Pancreas (tissue), 10 donors: Measurements from ENCODE around the gene DYNC1I1. TPM values are rescaled to one million over a fixed set of nuclear protein-coding genes. Genes with fewer than 3 reads are reported as not detected.

ENCODE experiments used
- ATAC-seq, 4 donors: fragments of 200-7000 bp; cut with Tn5 transposase; one replicate each; pipeline versions ENCODE4 v1.8.0 to v1.9.1; 2020; ENCODE audit warnings: mild to moderate bottlenecking in 4 of 4, moderate library complexity in 4 of 4
- DNase-seq, 6 donors: peaks; one replicate each; pipeline ENCODE4 v3.0.0-alpha.2; 2020
- FAIRE-seq: peaks from 2 replicates; lab custom pipeline; 2012; peaks lifted over from hg19 to GRCh38; lab: Jason Lieb, UNC
- H3K27ac ChIP-seq, 4 donors: fragments of 200-600 bp; sonication (generic); 1 replicate in 3 of 4; 2 replicates in 1 of 4; pipeline versions ENCODE4 v1.5.0 to v1.8.0; 2020
- H3K27me3 ChIP-seq, 4 donors: fragments of 200-600 bp; one replicate each; pipeline ENCODE4 v1.8.0; 2021
- H3K36me3 ChIP-seq, 3 donors: fragments of 200-600 bp; sonication (generic) in 1 of 3; one replicate each; pipeline versions ENCODE4 v1.5.0 to v1.8.0; 2020 to 2021
- H3K4me1 ChIP-seq, 3 donors: fragments of 200-600 bp; one replicate each; pipeline ENCODE4 v1.8.0; 2021
- H3K4me3 ChIP-seq, 4 donors: fragments of 200-600 bp; sonication (generic) in 2 of 4; one replicate each; pipeline versions ENCODE4 v1.5.0 to v1.8.0; 2020 to 2021
- H3K9me3 ChIP-seq, 4 donors: fragments of 200-600 bp; one replicate each; pipeline ENCODE4 v1.8.0; 2021
- WGBS, 2 donors: extraction: QIAGEN DNeasy Blood & Tissue Kit; methylation state at CpG; one replicate each; pipeline ENCODE4 v1.1.7; 2013; 5-methylcytosine and 5-hydroxymethylcytosine counted together
- intact Hi-C, 3 donors: fragments of 100-400 bp; cut with DNase I; formaldehyde crosslinking; loops; one replicate each; pipeline versions ENCODE4 v1.11.1 to v1.14.2; 2022
- polyA plus RNA-seq, 2 donors: library from polyadenylated mRNA; stranded (reverse); fragments of 200-250 nt; gene quantifications; one replicate each; pipeline ENCODE4 v1.2.3, GENCODE V29; 2013
- total RNA-seq, 6 donors: library from RNA; stranded (reverse); fragmentation: NEBNext Ultra II Directional in 4 of 6; extraction: Animal tissue kit (Norgen Biotek cat#: 25700) in 4 of 6; gene quantifications; one replicate each; pipeline versions ENCODE4 v1.2.1 to v1.2.4, GENCODE V29; 2021 to 2023
- TF ChIP-seq, protein P1 (sequence below), 4 donors: fragments of 200-600 bp; sonication (generic) in 3 of 4; IDR thresholded peaks; one replicate each; pipeline versions ENCODE4 v1.5.0 to v1.8.0; 2021; ENCODE audit warnings: antibody characterized with exemption in 4 of 4
- donor health status: healthy with polysubstance abuse.
- donor health status: DM: no; HTN: no; CAD: no; lungs with moderate emphysema.
- donor health status: DM: no; HTN: no; CAD: no.
- donor health status: control.
- donor health status: control.
- donor health status: Bipolar disorder and iron deficiency.
- donor health status: DM: yes; HTN: yes; CAD: no.
- donor health status: DM: no; HTN: no; CAD: no.
- donor health status: DM: no; HTN: no; CAD: no.
- donor health status: DM: yes; HTN: yes; CAD: no.

The DYNC1I1 gene
- total and polyA plus RNA-seq, 8 donors, result 0.71 to 5.5 (median 1.3) TPM

DNA sequence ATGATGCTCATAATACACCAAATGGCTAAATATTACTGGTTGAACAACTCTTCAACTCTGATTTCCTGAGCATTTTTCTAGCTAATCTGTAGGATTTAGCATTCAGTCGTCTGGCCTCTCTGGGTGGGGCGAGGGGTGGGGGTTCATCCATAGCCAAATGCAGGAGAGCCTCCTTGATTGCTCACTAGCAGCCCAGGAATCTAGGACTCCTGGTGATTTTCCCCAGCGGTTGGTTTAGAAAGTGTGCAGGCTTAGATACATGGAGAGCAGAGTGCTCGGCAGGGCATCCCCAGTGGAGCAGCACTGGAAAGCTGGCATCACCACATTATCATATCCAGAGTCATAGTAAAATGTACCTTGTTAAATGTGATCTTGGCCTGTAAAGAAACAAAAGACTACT lies 136.1 kb downstream of the DYNC1I1 start:
- H3K27ac ChIP-seq, result no peak overlapping the region
- H3K4me1 ChIP-seq, result no peaks in the 10 kb centered on the region
- TF ChIP-seq, protein P1, sequence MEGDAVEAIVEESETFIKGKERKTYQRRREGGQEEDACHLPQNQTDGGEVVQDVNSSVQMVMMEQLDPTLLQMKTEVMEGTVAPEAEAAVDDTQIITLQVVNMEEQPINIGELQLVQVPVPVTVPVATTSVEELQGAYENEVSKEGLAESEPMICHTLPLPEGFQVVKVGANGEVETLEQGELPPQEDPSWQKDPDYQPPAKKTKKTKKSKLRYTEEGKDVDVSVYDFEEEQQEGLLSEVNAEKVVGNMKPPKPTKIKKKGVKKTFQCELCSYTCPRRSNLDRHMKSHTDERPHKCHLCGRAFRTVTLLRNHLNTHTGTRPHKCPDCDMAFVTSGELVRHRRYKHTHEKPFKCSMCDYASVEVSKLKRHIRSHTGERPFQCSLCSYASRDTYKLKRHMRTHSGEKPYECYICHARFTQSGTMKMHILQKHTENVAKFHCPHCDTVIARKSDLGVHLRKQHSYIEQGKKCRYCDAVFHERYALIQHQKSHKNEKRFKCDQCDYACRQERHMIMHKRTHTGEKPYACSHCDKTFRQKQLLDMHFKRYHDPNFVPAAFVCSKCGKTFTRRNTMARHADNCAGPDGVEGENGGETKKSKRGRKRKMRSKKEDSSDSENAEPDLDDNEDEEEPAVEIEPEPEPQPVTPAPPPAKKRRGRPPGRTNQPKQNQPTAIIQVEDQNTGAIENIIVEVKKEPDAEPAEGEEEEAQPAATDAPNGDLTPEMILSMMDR (IDR thresholded peaks at IDR 0.05), result no peak
- FAIRE-seq (no peak), ATAC-seq (no peak), DNase-seq (no peak)
- H3K36me3 ChIP-seq, result no peaks in the 10 kb centered on the region
- WGBS, 2 donors, result 46 to 47% methylated on average over 4 of the region's 4 CpGs
- peaks cover 0 to 4% (median 0%) of the 10 kb centered on the region in 4 donors for H3K27me3 ChIP-seq
- intact Hi-C loops, result no loop called here
- H3K4me3 ChIP-seq, result no peak overlapping the region
- H3K9me3 ChIP-seq, result no peaks in the 10 kb centered on the region

- FAIRE-seq (no peak), DNase-seq (no peak), ATAC-seq (no peak)
- no peak overlapping the region for H3K27ac ChIP-seq
- no peaks in the 10 kb centered on the region for H3K9me3 ChIP-seq
- intact Hi-C loops, result loop anchor here in 1 of 3 donors (10.0 kb wide), 1 partner anchor 1114 kb away; the partner anchor contains the start of gene DLX5
- H3K36me3 ChIP-seq, result no peaks in the 10 kb centered on the region
- TF ChIP-seq, protein P1 (IDR thresholded peaks at IDR 0.05), result no peak
- peaks cover 0 to 14% (median 0%) of the 10 kb centered on the region in 4 donors for H3K27me3 ChIP-seq
- no peak overlapping the region for H3K4me3 ChIP-seq
- H3K4me1 ChIP-seq, result no peaks in the 10 kb centered on the region
Measured at GRCh38 chr7:95910341-95910740, 138.0 kb downstream of the DYNC1I1 start.

DNA sequence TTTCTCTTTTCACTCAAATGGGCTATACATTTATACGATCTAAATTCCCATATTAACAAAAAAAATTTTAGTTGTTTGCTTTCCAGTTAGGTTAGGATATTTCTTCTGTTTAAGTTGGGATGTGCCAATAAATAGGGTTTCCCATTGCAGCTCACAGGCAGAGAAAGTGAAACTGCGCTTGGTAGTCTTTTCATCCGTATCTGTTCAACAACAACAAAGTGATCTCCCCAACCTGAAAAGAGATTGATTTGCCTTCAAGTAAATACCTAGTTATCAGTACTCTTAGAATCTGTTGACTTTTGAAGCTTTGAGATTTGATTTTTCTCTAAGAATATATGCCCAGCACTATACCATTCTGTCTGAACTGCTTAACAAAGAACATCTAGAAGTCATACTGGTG lies 143.4 kb downstream of the DYNC1I1 start:
- Histone ChIP-seq H3K4me1 (no peaks in the 10 kb centered on the region), H3K27ac (no peak overlapping the region), H3K27me3 (peaks cover 0 to 18% (median 0%) of the 10 kb centered on the region in 4 donors), H3K36me3 (no peaks in the 10 kb centered on the region), H3K4me3 (no peak overlapping the region), H3K9me3 (no peaks in the 10 kb centered on the region)
- FAIRE-seq (no peak), DNase-seq (no peak), ATAC-seq (no peak)
- WGBS, 2 donors, result 42 to 53% methylated on average over 3 of the region's 3 CpGs
- TF ChIP-seq, protein P1 (IDR thresholded peaks at IDR 0.05), result no peak
- intact Hi-C loops, result loop anchor here in 1 of 3 donors (10.0 kb wide), 1 partner anchor 1109 kb away; the partner anchor contains the start of gene DLX5

GRCh38 chr7:95916573-95917297 lies 144.4 kb downstream of the DYNC1I1 start:
- H3K27ac ChIP-seq, result no peak overlapping the region
- peaks cover 0 to 18% (median 0%) of the 10 kb centered on the region in 4 donors for H3K27me3 ChIP-seq
- intact Hi-C loops, result loop anchor here in 1 of 3 donors (10.0 kb wide), 1 partner anchor 1108 kb away; the partner anchor contains the start of gene DLX5
- H3K4me1 ChIP-seq, result no peaks in the 10 kb centered on the region
- DNase-seq, result peak; percentile 43 to 94 (median 82)
- H3K36me3 ChIP-seq, result no peaks in the 10 kb centered on the region
- 13 to 16% methylated on average over 19 of the region's 19 CpGs for WGBS, 2 donors
- no peak overlapping the region for H3K4me3 ChIP-seq
- TF ChIP-seq, protein P1 (IDR thresholded peaks at IDR 0.05), result peak; percentile 85 to 94 (median 88)
- ATAC-seq, result peak; percentile 86 to 92 (median 91)
- peak; percentile 82 for FAIRE-seq
- H3K9me3 ChIP-seq, result no peaks in the 10 kb centered on the region

GRCh38 chr7:95917634-95918033 lies 145.3 kb downstream of the DYNC1I1 start:
- WGBS, 2 donors, result 61 to 76% methylated on average over 8 of the region's 8 CpGs
- Histone ChIP-seq H3K27ac (no peak overlapping the region), H3K9me3 (no peaks in the 10 kb centered on the region), H3K27me3 (peaks cover 0 to 18% (median 0%) of the 10 kb centered on the region in 4 donors), H3K36me3 (no peaks in the 10 kb centered on the region), H3K4me1 (no peaks in the 10 kb centered on the region), H3K4me3 (no peak overlapping the region)
- intact Hi-C loops, result loop anchor here in 1 of 3 donors (10.0 kb wide), 1 partner anchor 1107 kb away; the partner anchor contains the start of gene DLX5
- ATAC-seq, result no peak
- FAIRE-seq, result no peak
- no peak for DNase-seq
- TF ChIP-seq, protein P1 (IDR thresholded peaks at IDR 0.05), result no peak
